Measurements from ENCODE around the gene AMIGO2. TPM values are rescaled to one million over a fixed set of nuclear protein-coding genes. Genes with fewer than 3 reads are reported as not detected.

The AMIGO2 gene
- total RNA-seq, 1 experiment from 2014 or later, result 19.3 TPM

DNA sequence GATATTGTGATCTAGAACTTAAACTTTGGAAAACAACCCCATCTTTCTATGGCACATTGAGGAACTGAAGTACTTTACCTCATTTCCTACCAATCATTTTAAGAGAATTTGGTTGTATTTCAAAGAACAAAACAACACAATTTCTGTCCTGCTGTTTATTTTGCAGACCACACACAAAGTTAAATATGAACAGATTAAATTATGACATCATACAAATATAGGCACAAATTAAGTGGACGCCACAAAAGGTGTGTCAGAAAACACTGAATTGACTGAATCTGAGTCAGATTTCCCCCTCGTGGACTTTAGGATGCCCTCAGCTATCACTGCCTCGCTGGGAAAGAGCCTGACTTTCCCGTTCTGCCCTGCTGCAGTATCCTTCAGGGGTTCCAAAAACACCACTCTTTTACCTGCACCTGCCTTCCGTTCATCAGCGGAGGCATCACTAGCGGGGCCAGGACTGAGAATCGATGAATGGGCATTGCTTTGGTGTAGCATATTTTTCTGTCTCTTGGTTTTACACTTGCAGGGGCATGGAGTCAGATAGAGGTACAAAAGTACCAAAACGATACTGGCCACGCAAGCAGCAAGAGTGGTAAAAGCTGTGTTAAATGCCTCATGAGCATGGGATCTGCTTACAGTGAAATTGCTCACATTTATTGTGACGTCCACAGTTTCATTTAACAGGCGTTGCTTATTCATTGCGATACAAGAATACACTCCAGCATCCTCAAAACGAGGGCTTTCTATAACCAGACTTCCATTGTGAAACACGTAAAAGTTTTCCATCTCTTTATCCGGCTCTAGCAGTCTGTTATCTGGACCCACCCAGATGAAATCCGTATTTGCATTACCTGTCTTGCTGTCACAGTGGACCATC, 2.3 kb downstream of the AMIGO2 start:
- H3K27ac ChIP-seq (ENCODE audit: low read length), result no peak overlapping the region
- BruUV-seq (replicated peaks), result no TSS peak

GRCh38 chr12:47075192-47076084, 4.3 kb downstream of the AMIGO2 start:
- Histone ChIP-seq H3K4me3 (ENCODE audit: low read length) (peak overlapping the region; percentile 82; the same call in 1 of the 2 replicates), H4K20me1 (ENCODE audit: low read length) (peaks cover 7% of the 10 kb centered on the region; the same call in 1 of the 2 replicates), H3K4me2 (ENCODE audit: low read length) (peak overlapping the region; percentile 80), H3K9ac (ENCODE audit: low read length) (no peak overlapping the region), H3K79me2 (ENCODE audit: low read length) (peaks cover 41% of the 10 kb centered on the region), H3K36me3 (ENCODE audit: low read depth, low read length) (no peaks in the 10 kb centered on the region), H3K9me2 (replicated peaks; ENCODE audit: low read length) (no peaks in the 10 kb centered on the region), H3K9me3 (ENCODE audit: low read length) (no peaks in the 10 kb centered on the region), H3K27me3 (ENCODE audit: low read length) (no peaks in the 10 kb centered on the region), H3F3A (ENCODE audit: low read length, unreplicated experiment) (no peaks in the 10 kb centered on the region), H3K4me1 (ENCODE audit: insufficient read depth, low read length) (peaks cover 34% of the 10 kb centered on the region), H3K27ac (ENCODE audit: low read length) (no peak overlapping the region), H2AFZ (ENCODE audit: low read length) (no peak overlapping the region)
- TF ChIP-seq CTCF (conservative IDR thresholded peaks at IDR 0.05; ENCODE audit: low read depth, low read length) (no peak), EZH2 (IDR thresholded peaks at IDR 0.05; ENCODE audit: low read length, unreplicated experiment) (no peak), EZH2phosphoT487 (IDR thresholded peaks at IDR 0.05; ENCODE audit: borderline replicate concordance, low read length) (no peak)
- no peak for ATAC-seq
- intact Hi-C loops (cut with micrococcal nuclease), result no loop called here
- ChIA-PET CTCF (no interaction called here), POLR2A (ENCODE audit: unreplicated experiment) (no interaction called here)
- DNase-seq, result no peak
- no TSS peak for BruUV-seq (replicated peaks)

More for the DNA sequence above, 2.3 kb downstream of the AMIGO2 start:
- ATAC-seq, result no peak
- H3K4me3 ChIP-seq (ENCODE audit: low read length), result peak overlapping the region; percentile 82
- ChIA-PET CTCF (interaction anchor here (0.6 to 2.0 kb wide), 2 partner anchors 44 to 205 kb away, joined by 4 to 15 read pairs; no protein-coding TSS in a partner anchor), POLR2A (ENCODE audit: unreplicated experiment) (no interaction called here)
- H3K4me1 ChIP-seq (ENCODE audit: insufficient read depth, low read length), result peaks cover 45% of the 10 kb centered on the region
- no peaks in the 10 kb centered on the region for H3K36me3 ChIP-seq (ENCODE audit: low read depth, low read length)
- H3K4me2 ChIP-seq (ENCODE audit: low read length), result peak overlapping the region; percentile 80
- intact Hi-C loops (cut with micrococcal nuclease), result loop anchor here (1.0 to 2.0 kb wide), 2 partner anchors 43 to 320 kb away; no protein-coding TSS in a partner anchor
- H3K9ac ChIP-seq (ENCODE audit: low read length), result no peak overlapping the region
- peaks cover 51% of the 10 kb centered on the region for H3K79me2 ChIP-seq (ENCODE audit: low read length)
- no peaks in the 10 kb centered on the region for H3K9me2 ChIP-seq (replicated peaks; ENCODE audit: low read length)
- no peak for TF ChIP-seq EZH2phosphoT487 (IDR thresholded peaks at IDR 0.05; ENCODE audit: borderline replicate concordance, low read length)
- no peak for TF ChIP-seq CTCF (conservative IDR thresholded peaks at IDR 0.05; ENCODE audit: low read depth, low read length)
- no peak for TF ChIP-seq EZH2 (IDR thresholded peaks at IDR 0.05; ENCODE audit: low read length, unreplicated experiment)
- H2AFZ ChIP-seq (ENCODE audit: low read length), result no peak overlapping the region
- peaks cover 7% of the 10 kb centered on the region; the same call in 1 of the 2 replicates for H4K20me1 ChIP-seq (ENCODE audit: low read length)
- DNase-seq, result no peak
- no peaks in the 10 kb centered on the region for H3K9me3 ChIP-seq (ENCODE audit: low read length)
- H3F3A ChIP-seq (ENCODE audit: low read length, unreplicated experiment), result peaks cover 8% of the 10 kb centered on the region
- H3K27me3 ChIP-seq (ENCODE audit: low read length), result no peaks in the 10 kb centered on the region

Measured in PC-3 (cell line).